ENCODE results near the gene COX10. TPM values are rescaled to one million over a fixed set of nuclear protein-coding genes. Genes with fewer than 3 reads are reported as not detected.
"Not testable (repeated sequence)": the region's sequence is repeated elsewhere in the genome, so short reads cannot be mapped to it uniquely, and the experiment has no call there.

Gene COX10
- total and polyA plus RNA-seq, 5 donors, result 17.9 to 40.2 (median 33.5) TPM

DNA sequence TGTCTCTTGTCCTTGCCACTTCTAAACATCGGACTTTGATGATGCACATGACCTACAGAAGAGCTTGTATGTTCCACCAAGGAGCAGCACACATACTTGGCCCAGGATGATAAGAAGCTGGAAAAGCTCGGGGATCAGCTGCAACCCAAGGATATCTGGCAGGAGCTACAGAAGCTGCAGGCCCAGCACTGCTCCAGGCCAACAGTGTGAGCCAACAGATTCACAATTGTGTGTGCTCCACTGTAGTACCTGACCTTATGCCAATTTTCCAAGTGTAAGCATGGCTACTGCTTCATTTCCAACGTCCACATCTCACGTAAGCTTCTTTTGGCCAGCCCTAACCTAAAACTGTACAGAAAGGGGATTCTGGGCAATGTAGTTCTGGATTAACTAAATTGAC, 83.4 kb downstream of the COX10 start:
- H3K4me1 ChIP-seq (ENCODE audit: control insufficient read depth, insufficient read depth, low read length), result peaks cover 5% of the 10 kb centered on the region
- WGBS, result 31% methylated on average over 4 of the region's 4 CpGs
- intact Hi-C loops (cut with DNase I), result no loop called here
- no peak overlapping the region for H3K4me3 ChIP-seq (ENCODE audit: low read length)
- H3K9me3 ChIP-seq (ENCODE audit: control insufficient read depth, low read length), result no peaks in the 10 kb centered on the region
- ATAC-seq, result peak; percentile 89 to 91
- H3K27me3 ChIP-seq (ENCODE audit: control insufficient read depth, insufficient read depth), result no peaks in the 10 kb centered on the region
- H3K27ac ChIP-seq (ENCODE audit: low read length), result no peak overlapping the region
- peak; percentile 38 to 64 (median 47) for DNase-seq

DNA sequence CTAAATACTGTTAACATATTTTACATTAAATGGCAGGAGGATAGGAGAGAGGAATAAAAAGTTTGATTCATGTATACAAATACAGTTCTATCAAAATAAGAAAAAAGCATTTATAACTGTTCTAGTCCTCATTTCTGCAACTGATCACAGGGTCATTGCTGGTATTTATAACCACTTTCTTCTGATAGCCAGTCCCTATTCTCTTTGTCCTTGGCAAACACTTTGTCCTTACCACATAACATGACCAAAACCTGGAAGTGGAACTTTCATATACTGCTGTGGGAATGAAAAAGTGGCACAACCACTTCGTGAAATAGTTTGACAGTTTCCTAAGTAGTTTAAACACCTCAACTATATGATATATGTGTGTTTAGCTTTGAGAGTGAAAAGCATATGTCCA, 84.1 kb downstream of the COX10 start:
- no peak for DNase-seq
- H3K4me3 ChIP-seq (ENCODE audit: low read length), result no peak overlapping the region
- no peak for ATAC-seq

DNA sequence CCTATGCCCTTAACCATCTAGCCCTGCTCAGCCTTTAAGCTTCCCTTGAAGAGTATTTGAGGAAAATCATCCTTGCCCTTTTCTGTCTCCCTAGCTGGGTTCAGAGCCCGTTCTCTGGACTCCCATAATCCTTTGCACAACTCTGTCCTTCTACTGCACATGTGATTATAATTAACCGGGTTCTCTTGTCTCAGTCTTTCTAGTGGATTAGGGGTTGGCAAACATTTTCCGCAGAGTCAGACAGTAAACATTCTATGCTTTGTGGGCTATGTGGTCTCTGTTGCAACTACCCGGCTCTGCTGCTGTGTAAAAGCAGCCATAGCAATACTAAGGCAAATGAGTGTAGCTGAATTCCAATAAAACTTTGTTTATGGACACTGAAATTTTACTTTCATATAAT, 87.4 kb downstream of the COX10 start:
- ATAC-seq (no peak), DNase-seq (no peak)
- Histone ChIP-seq H3K4me3 (ENCODE audit: low read length) (no peak overlapping the region), H3K4me1 (ENCODE audit: control insufficient read depth, insufficient read depth, low read length) (peaks cover 5% of the 10 kb centered on the region), H3K27me3 (ENCODE audit: control insufficient read depth, insufficient read depth) (no peaks in the 10 kb centered on the region), H3K27ac (ENCODE audit: low read length) (no peak overlapping the region), H3K9me3 (ENCODE audit: control insufficient read depth, low read length) (no peaks in the 10 kb centered on the region)
- intact Hi-C loops (cut with DNase I), result no loop called here
- 93% methylated on average over 4 of the region's 4 CpGs for WGBS

More for the DNA sequence above, 84.1 kb downstream of the COX10 start:
- Histone ChIP-seq H3K9me3 (ENCODE audit: control insufficient read depth, low read length) (no peaks in the 10 kb centered on the region), H3K27me3 (ENCODE audit: control insufficient read depth, insufficient read depth) (no peaks in the 10 kb centered on the region), H3K27ac (ENCODE audit: low read length) (no peak overlapping the region), H3K4me1 (ENCODE audit: control insufficient read depth, insufficient read depth, low read length) (peaks cover 5% of the 10 kb centered on the region)
- intact Hi-C loops (cut with DNase I), result no loop called here
- 83% methylated on average over 1 of the region's 1 CpG for WGBS

DNA sequence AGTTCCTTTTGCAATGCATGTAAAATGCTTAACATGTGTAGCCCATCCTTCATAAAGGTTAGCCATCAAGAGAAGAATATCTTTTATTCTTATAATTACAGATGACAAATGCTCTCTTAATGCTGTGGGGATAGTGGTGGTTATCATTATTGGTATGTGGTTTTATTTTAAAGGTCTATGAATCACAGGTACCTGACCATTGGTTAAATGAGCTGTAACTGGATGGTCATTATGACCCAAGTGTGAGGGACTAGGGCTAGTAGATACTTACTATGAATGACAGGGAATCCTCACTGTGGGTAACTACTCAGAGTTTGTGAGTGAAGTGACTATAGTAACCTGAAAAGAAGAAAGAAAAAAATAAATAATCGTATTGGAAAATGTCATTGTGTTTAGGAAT, 88.5 kb downstream of the COX10 start:
- Histone ChIP-seq H3K27ac (ENCODE audit: low read length) (no peak overlapping the region), H3K4me1 (ENCODE audit: control insufficient read depth, insufficient read depth, low read length) (peaks cover 2% of the 10 kb centered on the region), H3K27me3 (ENCODE audit: control insufficient read depth, insufficient read depth) (no peaks in the 10 kb centered on the region), H3K4me3 (ENCODE audit: low read length) (no peak overlapping the region), H3K9me3 (ENCODE audit: control insufficient read depth, low read length) (no peaks in the 10 kb centered on the region)
- WGBS, result 93% methylated on average over 1 of the region's 1 CpG
- intact Hi-C loops (cut with DNase I), result no loop called here
- ATAC-seq (no peak), DNase-seq (no peak)

DNA sequence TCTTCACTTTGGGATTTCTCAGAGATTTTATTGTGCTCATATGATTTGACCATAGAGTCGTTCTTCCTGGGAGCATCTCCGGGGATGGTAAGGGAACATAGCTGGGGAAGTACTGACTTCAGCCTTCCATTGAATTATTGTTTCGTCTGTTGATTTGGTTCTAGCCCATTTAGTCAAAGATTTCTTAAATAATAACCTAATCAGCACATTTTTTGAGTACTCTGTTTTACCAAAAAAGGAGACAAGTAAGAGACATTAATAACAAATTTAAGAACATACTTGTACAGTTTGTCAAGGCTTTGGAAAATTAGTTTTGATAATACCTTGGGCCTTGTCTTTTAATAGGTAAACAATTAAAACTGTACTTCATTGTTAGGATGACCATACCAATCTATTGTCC, 89.4 kb downstream of the COX10 start:
- DNase-seq, result no peak
- no peak for ATAC-seq
- no peaks in the 10 kb centered on the region for H3K27me3 ChIP-seq (ENCODE audit: control insufficient read depth, insufficient read depth)
- intact Hi-C loops (cut with DNase I), result no loop called here
- 97% methylated on average over 3 of the region's 3 CpGs for WGBS
- H3K27ac ChIP-seq (ENCODE audit: low read length), result no peak overlapping the region
- no peak overlapping the region for H3K4me3 ChIP-seq (ENCODE audit: low read length)
- H3K4me1 ChIP-seq (ENCODE audit: control insufficient read depth, insufficient read depth, low read length), result no peaks in the 10 kb centered on the region
- H3K9me3 ChIP-seq (ENCODE audit: control insufficient read depth, low read length), result no peaks in the 10 kb centered on the region

DNA sequence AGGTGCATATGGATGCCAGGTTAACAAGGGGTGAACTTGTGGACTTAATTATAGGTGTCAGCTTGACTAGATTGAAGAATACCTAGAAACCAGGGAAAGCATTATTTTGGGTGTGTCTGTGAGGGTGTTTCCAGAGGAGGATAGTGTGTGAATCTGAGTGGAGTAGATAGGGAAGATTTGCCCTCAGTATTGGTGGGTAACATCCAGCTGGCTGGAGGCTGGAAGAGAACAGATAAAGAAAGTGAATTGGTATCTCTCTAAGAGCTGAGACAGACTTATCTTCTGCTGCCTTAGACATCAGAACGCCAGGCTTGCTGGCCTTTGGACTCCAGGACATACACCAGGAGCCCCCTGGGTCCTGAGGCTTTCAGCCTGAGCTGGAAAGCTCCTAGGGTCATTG, 92.1 kb downstream of the COX10 start:
- H3K27me3 ChIP-seq (ENCODE audit: control insufficient read depth, insufficient read depth), result no peaks in the 10 kb centered on the region
- WGBS, result 63% methylated on average over 1 of the region's 1 CpG
- H3K9me3 ChIP-seq (ENCODE audit: control insufficient read depth, low read length), result no peaks in the 10 kb centered on the region
- no peak overlapping the region for H3K4me3 ChIP-seq (ENCODE audit: low read length)
- no peak for DNase-seq
- no peak overlapping the region for H3K27ac ChIP-seq (ENCODE audit: low read length)
- intact Hi-C loops (cut with DNase I), result no loop called here
- no peak for ATAC-seq
- H3K4me1 ChIP-seq (ENCODE audit: control insufficient read depth, insufficient read depth, low read length), result no peaks in the 10 kb centered on the region

DNA sequence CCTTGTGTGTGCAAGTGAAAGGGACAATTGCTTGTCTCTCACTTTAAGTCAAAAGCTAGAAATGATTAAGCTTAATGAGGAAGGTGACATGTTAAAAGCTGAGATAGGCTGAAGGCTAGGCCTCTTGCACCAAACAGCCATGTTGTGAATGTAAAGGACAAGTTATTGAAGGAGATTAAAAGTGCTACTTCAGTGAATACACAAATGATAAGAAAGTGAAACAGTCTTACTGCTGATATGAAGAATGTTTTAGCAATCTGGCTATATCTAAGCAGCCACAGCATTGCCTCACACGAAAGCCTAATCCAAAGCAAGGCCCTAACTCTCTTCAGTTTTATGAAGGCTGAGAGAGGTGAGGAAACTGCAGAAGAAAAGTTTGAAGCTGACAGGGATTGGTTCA, 96.3 kb downstream of the COX10 start:
- 76% methylated on average over 1 of the region's 1 CpG for WGBS
- no peak for ATAC-seq
- no peak overlapping the region for H3K4me3 ChIP-seq (ENCODE audit: low read length)
- no peaks in the 10 kb centered on the region for H3K9me3 ChIP-seq (ENCODE audit: control insufficient read depth, low read length)
- no peak overlapping the region for H3K27ac ChIP-seq (ENCODE audit: low read length)
- no peak for DNase-seq
- no peaks in the 10 kb centered on the region for H3K27me3 ChIP-seq (ENCODE audit: control insufficient read depth, insufficient read depth)
- intact Hi-C loops (cut with DNase I), result no loop called here
- H3K4me1 ChIP-seq (ENCODE audit: control insufficient read depth, insufficient read depth, low read length), result no peaks in the 10 kb centered on the region

DNA sequence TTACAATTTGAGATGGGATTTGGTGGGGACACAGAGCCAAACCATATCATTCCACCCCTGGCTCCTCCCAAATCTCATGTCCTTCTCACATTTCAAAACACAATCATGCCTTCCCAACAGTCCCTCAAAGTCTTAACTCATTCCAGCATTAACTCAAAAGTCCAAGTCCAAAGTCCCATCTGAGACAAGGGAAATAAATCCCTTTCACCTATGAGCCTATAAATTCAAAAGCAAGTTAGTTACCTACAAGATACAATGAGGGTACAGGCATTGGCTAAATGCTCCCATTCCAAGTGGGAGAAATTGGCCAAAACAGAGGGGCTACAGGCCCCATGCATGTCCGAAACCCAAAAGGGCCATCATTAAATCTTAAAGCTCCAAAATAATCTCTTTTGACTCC, 98.5 kb downstream of the COX10 start:
- ATAC-seq; DNase-seq; H3K9me3 ChIP-seq (ENCODE audit: control insufficient read depth, low read length); H3K4me1 ChIP-seq (ENCODE audit: control insufficient read depth, insufficient read depth, low read length); H3K27ac ChIP-seq (ENCODE audit: low read length); H3K4me3 ChIP-seq (ENCODE audit: low read length); H3K27me3 ChIP-seq (ENCODE audit: control insufficient read depth, insufficient read depth); intact Hi-C loops (cut with DNase I): not testable (repeated sequence)
- 100% methylated on average over 1 of the region's 1 CpG for WGBS

DNA sequence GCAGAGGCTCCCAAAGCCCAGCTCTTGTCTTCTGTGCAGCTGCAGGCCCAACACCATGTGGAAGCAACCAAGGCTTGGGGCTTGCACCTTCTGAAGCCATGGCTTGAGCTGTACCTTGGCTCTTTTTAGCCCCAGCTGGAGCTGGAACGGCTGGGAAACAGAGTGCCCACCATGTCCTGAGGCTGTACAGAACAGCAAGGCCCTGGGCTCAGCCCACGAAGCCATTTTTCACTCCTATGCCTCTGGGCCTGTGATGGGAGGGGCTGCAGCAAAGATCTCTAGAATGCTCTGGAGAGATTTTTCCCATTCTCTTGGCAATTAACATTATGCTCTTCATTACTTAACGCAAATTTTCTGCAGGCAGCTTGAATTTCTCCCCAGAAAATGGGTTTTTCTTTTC, 99.3 kb downstream of the COX10 start:
- no peak for ATAC-seq
- Histone ChIP-seq H3K9me3 (ENCODE audit: control insufficient read depth, low read length) (no peaks in the 10 kb centered on the region), H3K4me1 (ENCODE audit: control insufficient read depth, insufficient read depth, low read length) (no peaks in the 10 kb centered on the region), H3K27ac (ENCODE audit: low read length) (no peak overlapping the region), H3K27me3 (ENCODE audit: control insufficient read depth, insufficient read depth) (no peaks in the 10 kb centered on the region), H3K4me3 (ENCODE audit: low read length) (no peak overlapping the region)
- WGBS, result over 99% methylated on average over 3 of the region's 3 CpGs
- intact Hi-C loops (cut with DNase I), result no loop called here
- DNase-seq, result peak in 1 of 3 donors; percentile 16

DNA sequence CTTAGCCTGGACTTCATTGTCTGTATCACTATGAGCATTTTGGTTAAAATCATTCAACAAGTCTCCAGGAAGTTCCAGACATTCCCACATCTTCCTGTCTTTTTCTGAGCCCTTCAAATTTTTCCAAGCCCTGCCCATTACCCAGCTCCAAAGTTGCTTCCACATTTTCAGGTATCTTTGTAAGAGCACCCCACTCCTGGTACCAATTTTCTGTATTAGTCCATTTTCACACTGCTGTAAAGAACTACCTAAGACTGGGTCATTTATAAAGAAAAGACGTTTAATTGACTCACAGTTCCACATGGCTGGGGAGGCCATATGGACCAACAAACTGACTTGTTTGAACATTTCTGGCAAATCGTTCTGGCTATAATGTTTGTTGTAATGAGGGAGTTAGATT, 100.0 kb downstream of the COX10 start:
- WGBS, result 94% methylated on average over 2 of the region's 2 CpGs
- Histone ChIP-seq H3K27ac (ENCODE audit: low read length) (no peak overlapping the region), H3K9me3 (ENCODE audit: control insufficient read depth, low read length) (no peaks in the 10 kb centered on the region), H3K4me1 (ENCODE audit: control insufficient read depth, insufficient read depth, low read length) (no peaks in the 10 kb centered on the region), H3K4me3 (ENCODE audit: low read length) (no peak overlapping the region), H3K27me3 (ENCODE audit: control insufficient read depth, insufficient read depth) (no peaks in the 10 kb centered on the region)
- intact Hi-C loops (cut with DNase I), result no loop called here
- ATAC-seq, result no peak
- DNase-seq, result no peak

DNA sequence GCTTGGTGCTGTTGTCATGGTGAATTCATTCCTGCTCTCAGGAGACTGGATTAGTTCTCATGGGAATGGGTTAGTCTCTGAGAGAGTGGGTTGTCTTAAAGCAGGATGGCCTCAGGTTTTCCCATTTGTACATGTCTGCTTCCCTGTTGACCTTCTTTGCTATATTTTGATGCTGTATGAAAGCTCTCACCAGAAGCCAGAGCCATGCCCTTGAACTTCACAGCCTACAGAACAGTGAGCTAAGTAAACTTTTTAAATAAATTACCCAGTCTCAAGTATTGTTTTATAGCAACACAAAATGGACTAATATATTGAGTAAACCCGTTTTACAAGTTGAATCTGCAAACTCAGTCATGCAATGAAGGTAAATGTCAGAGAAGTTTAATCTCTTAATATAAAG, 100.6 kb downstream of the COX10 start:
- intact Hi-C loops (cut with DNase I), result no loop called here
- 96% methylated on average over 1 of the region's 1 CpG for WGBS
- DNase-seq (no peak), ATAC-seq (no peak)
- Histone ChIP-seq H3K9me3 (ENCODE audit: control insufficient read depth, low read length) (no peaks in the 10 kb centered on the region), H3K4me3 (ENCODE audit: low read length) (no peak overlapping the region), H3K27ac (ENCODE audit: low read length) (no peak overlapping the region), H3K27me3 (ENCODE audit: control insufficient read depth, insufficient read depth) (no peaks in the 10 kb centered on the region), H3K4me1 (ENCODE audit: control insufficient read depth, insufficient read depth, low read length) (no peaks in the 10 kb centered on the region)

DNA sequence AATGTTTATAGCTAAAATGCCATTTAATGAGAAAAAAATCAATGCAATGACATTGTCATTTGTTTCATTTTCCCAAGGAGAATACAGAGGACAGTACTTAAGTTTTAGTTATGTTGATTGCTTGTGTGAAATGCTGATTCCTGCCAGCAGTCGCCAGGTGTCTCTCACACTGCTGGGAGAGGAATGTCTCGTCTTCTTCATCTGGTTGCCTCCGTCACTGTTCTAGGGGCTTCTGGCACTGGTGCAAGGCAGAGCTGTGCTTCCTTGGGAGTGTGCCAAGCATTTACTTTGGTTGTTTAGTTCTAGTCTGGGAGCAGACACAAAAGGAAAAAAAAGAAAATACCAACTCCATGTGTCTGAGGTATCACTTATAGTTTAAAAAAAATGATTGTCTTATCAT, 107.7 kb downstream of the COX10 start:
- H3K4me3 ChIP-seq (ENCODE audit: low read length); intact Hi-C loops (cut with DNase I); DNase-seq; H3K4me1 ChIP-seq (ENCODE audit: control insufficient read depth, insufficient read depth, low read length); H3K27me3 ChIP-seq (ENCODE audit: control insufficient read depth, insufficient read depth); ATAC-seq; H3K9me3 ChIP-seq (ENCODE audit: control insufficient read depth, low read length); H3K27ac ChIP-seq (ENCODE audit: low read length): not testable (repeated sequence)
- 25% methylated on average over 3 of the region's 3 CpGs for WGBS

Data from right cardiac atrium (tissue), 5 donors.